ENCODE data around the gene PDIA6. TPM values are rescaled to one million over a fixed set of nuclear protein-coding genes. Genes with fewer than 3 reads are reported as not detected.

PDIA6 gene
- total and polyA plus RNA-seq, 2 donors (not counting 1 experiment from before 2014, with no cell fraction given) = 420 to 491 TPM

DNA sequence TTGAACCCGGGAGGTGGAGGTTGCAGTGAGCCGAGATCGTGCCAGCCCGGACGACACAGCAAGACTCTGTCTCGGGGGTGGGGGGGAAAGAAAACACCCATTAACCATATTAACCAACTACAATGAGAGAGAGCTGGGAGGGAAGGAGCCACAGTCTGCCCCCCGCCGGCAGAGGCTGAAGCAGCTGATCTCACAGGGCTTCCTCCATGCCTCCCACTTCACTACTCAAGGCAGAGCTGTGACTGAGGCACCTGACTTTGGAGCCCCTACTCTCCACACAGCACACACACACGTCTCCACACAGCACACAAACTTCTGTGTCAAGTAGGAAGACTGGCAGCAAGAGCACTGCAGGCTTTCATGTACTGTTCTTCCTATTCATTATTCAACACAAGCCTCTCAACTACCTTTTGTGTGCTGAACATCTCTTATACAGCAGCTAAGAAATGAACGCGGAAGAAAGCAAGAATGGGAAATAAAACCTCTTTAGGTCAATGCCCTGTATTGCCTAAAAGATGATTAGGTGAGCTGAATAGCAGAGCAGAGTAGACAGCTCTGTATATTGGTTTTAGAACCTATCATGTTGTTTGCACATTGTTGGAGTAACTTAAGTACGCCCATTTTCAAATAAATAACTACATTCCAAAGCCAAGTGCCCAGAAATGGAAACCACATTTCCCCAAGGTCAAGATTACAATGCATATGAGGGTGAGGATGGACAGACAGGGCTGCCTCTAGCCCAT, 26.2 kb downstream of the PDIA6 start:
- no peak overlapping the region for H3K27ac ChIP-seq (ENCODE audit: insufficient read depth, low read length)
- no peak overlapping the region for H3K4me2 ChIP-seq (ENCODE audit: extremely low read depth, insufficient read depth, low read length)
- H3K9me3 ChIP-seq (ENCODE audit: control insufficient read depth, insufficient read depth, low read depth, low read length) = no peaks in the 10 kb centered on the region
- H2AFZ ChIP-seq (ENCODE audit: low read length) = no peak overlapping the region
- no peak for TF ChIP-seq EZH2 (IDR thresholded peaks at IDR 0.05; ENCODE audit: low read length, missing control alignments)
- TF ChIP-seq CTCF (conservative IDR thresholded peaks at IDR 0.05 in 1 of 2, IDR thresholded peaks at IDR 0.05 in 1 of 2; ENCODE audit: low read depth in 1 of 2, low read length in 2 of 2) = no peak
- peaks cover 22% of the 10 kb centered on the region for H3K36me3 ChIP-seq (ENCODE audit: control insufficient read depth, insufficient read depth, low read length)
- DNase-seq (ENCODE audit: low read depth in 2 of 2) = no peak
- no peak overlapping the region for H3K9ac ChIP-seq (ENCODE audit: insufficient read depth, low read length)
- no peak overlapping the region for H3K4me3 ChIP-seq (replicated peaks in 1 of 4; ENCODE audit: control extremely low read depth in 1 of 4, insufficient read depth in 1 of 4, low read depth in 3 of 4, low read length in 4 of 4)
- H4K20me1 ChIP-seq (ENCODE audit: control insufficient read depth, extremely low read depth, insufficient read depth, low read length) = no peaks in the 10 kb centered on the region
- H3K27me3 ChIP-seq (ENCODE audit: control insufficient read depth, insufficient read depth, low read length) = no peaks in the 10 kb centered on the region
- H3K79me2 ChIP-seq (ENCODE audit: control insufficient read depth, insufficient read depth, low read length) = no peaks in the 10 kb centered on the region
- H3K4me1 ChIP-seq (ENCODE audit: control insufficient read depth, extremely low read depth, insufficient read depth, low read length) = no peaks in the 10 kb centered on the region

GRCh38 chr2:10785260-10785659, 27.3 kb downstream of the PDIA6 start:
- no peak overlapping the region for H3K27ac ChIP-seq (ENCODE audit: insufficient read depth, low read length)
- DNase-seq (ENCODE audit: low read depth in 2 of 2) = no peak
- no peaks in the 10 kb centered on the region for H4K20me1 ChIP-seq (ENCODE audit: control insufficient read depth, extremely low read depth, insufficient read depth, low read length)
- TF ChIP-seq EZH2 (IDR thresholded peaks at IDR 0.05; ENCODE audit: low read length, missing control alignments) = no peak
- no peak for TF ChIP-seq CTCF (conservative IDR thresholded peaks at IDR 0.05 in 1 of 2, IDR thresholded peaks at IDR 0.05 in 1 of 2; ENCODE audit: low read depth in 1 of 2, low read length in 2 of 2)
- no peak overlapping the region for H2AFZ ChIP-seq (ENCODE audit: low read length)
- H3K9ac ChIP-seq (ENCODE audit: insufficient read depth, low read length) = no peak overlapping the region
- peaks cover 25% of the 10 kb centered on the region for H3K36me3 ChIP-seq (ENCODE audit: control insufficient read depth, insufficient read depth, low read length)
- no peak overlapping the region for H3K4me2 ChIP-seq (ENCODE audit: extremely low read depth, insufficient read depth, low read length)
- no peaks in the 10 kb centered on the region for H3K27me3 ChIP-seq (ENCODE audit: control insufficient read depth, insufficient read depth, low read length)
- no peaks in the 10 kb centered on the region for H3K79me2 ChIP-seq (ENCODE audit: control insufficient read depth, insufficient read depth, low read length)
- no peaks in the 10 kb centered on the region for H3K4me1 ChIP-seq (ENCODE audit: control insufficient read depth, extremely low read depth, insufficient read depth, low read length)
- H3K9me3 ChIP-seq (ENCODE audit: control insufficient read depth, insufficient read depth, low read depth, low read length) = no peaks in the 10 kb centered on the region
- H3K4me3 ChIP-seq (replicated peaks in 1 of 4; ENCODE audit: control extremely low read depth in 1 of 4, insufficient read depth in 1 of 4, low read depth in 3 of 4, low read length in 4 of 4) = no peak overlapping the region

DNA sequence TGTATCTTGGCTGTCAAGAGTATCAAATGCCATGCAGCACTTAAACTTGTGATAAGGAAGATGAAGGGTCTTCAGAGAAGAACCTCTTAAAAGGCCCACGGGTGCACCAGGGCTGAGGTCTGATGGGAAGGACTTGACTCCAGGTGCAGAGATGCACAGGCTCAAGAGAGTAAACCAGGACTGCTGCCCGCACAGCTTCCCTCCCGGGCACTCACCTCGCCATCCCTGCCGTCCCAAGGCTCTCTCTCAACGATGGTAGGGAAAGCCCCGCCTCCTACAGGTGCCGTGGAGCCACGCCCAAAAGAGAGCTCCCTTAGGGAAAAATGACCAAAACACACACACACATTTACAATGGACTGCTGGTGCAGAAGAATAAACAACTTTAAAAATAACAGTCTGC, 27.9 kb downstream of the PDIA6 start:
- TF ChIP-seq EZH2 (IDR thresholded peaks at IDR 0.05; ENCODE audit: low read length, missing control alignments) = no peak
- TF ChIP-seq CTCF (conservative IDR thresholded peaks at IDR 0.05 in 1 of 2, IDR thresholded peaks at IDR 0.05 in 1 of 2; ENCODE audit: low read depth in 1 of 2, low read length in 2 of 2) = no peak
- no peaks in the 10 kb centered on the region for H3K4me1 ChIP-seq (ENCODE audit: control insufficient read depth, extremely low read depth, insufficient read depth, low read length)
- no peaks in the 10 kb centered on the region for H3K79me2 ChIP-seq (ENCODE audit: control insufficient read depth, insufficient read depth, low read length)
- no peak overlapping the region for H3K4me2 ChIP-seq (ENCODE audit: extremely low read depth, insufficient read depth, low read length)
- no peaks in the 10 kb centered on the region for H4K20me1 ChIP-seq (ENCODE audit: control insufficient read depth, extremely low read depth, insufficient read depth, low read length)
- no peak overlapping the region for H3K4me3 ChIP-seq (replicated peaks in 1 of 4; ENCODE audit: control extremely low read depth in 1 of 4, insufficient read depth in 1 of 4, low read depth in 3 of 4, low read length in 4 of 4)
- H3K36me3 ChIP-seq (ENCODE audit: control insufficient read depth, insufficient read depth, low read length) = peaks cover 28% of the 10 kb centered on the region
- no peak overlapping the region for H3K9ac ChIP-seq (ENCODE audit: insufficient read depth, low read length)
- no peak overlapping the region for H3K27ac ChIP-seq (ENCODE audit: insufficient read depth, low read length)
- no peaks in the 10 kb centered on the region for H3K27me3 ChIP-seq (ENCODE audit: control insufficient read depth, insufficient read depth, low read length)
- H2AFZ ChIP-seq (ENCODE audit: low read length) = no peak overlapping the region
- no peaks in the 10 kb centered on the region for H3K9me3 ChIP-seq (ENCODE audit: control insufficient read depth, insufficient read depth, low read depth, low read length)
- no peak for DNase-seq (ENCODE audit: low read depth in 2 of 2)

Data from fibroblast of lung (primary cell).